ENCODE data around the gene PLGRKT.

PLGRKT gene

GRCh38 chr9:5443850-5444249 lies 6.1 kb upstream of the PLGRKT start:
- no peaks in the 10 kb centered on the region for H3K36me3 ChIP-seq (ENCODE audit: insufficient read depth, low read length)
- no peak overlapping the region for H3K4me3 ChIP-seq (ENCODE audit: low read length, poor library complexity, severe bottlenecking)
- H3K9me3 ChIP-seq (ENCODE audit: insufficient read depth, low read depth, low read length): no peaks in the 10 kb centered on the region
- H3K4me1 ChIP-seq (ENCODE audit: insufficient read depth, low read length, poor library complexity, severe bottlenecking): peaks cover 9% of the 10 kb centered on the region
- no peak overlapping the region for H3K9ac ChIP-seq (ENCODE audit: low read depth, low read length, poor library complexity, severe bottlenecking)
- H2AFZ ChIP-seq (ENCODE audit: low read length): no peak overlapping the region
- TF ChIP-seq EZH2phosphoT487 (IDR thresholded peaks at IDR 0.05; ENCODE audit: borderline replicate concordance): no peak
- TF ChIP-seq CTCF (conservative IDR thresholded peaks at IDR 0.05; ENCODE audit: low read length): no peak
- no peak overlapping the region for H3K4me2 ChIP-seq (ENCODE audit: low read depth, low read length, poor library complexity, severe bottlenecking)
- H3K9me2 ChIP-seq (replicated peaks; ENCODE audit: low read depth, low read length): no peaks in the 10 kb centered on the region
- H3F3A ChIP-seq (ENCODE audit: low read depth): no peaks in the 10 kb centered on the region
- no peaks in the 10 kb centered on the region for H3K79me2 ChIP-seq (ENCODE audit: insufficient read depth, low read length)
- no peaks in the 10 kb centered on the region for H3K27me3 ChIP-seq (ENCODE audit: insufficient read depth, low read length, poor library complexity, severe bottlenecking)
- H4K20me1 ChIP-seq (ENCODE audit: insufficient read depth, low read length, poor library complexity, severe bottlenecking): no peaks in the 10 kb centered on the region

GRCh38 chr9:5442400-5443011 lies 4.8 kb upstream of the PLGRKT start:
- no peak for TF ChIP-seq EZH2phosphoT487 (IDR thresholded peaks at IDR 0.05; ENCODE audit: borderline replicate concordance)
- peak; percentile 75 for TF ChIP-seq CTCF (conservative IDR thresholded peaks at IDR 0.05; ENCODE audit: low read length)
- H3F3A ChIP-seq (ENCODE audit: low read depth): no peaks in the 10 kb centered on the region

GRCh38 chr9:5441043-5441442 lies 3.3 kb upstream of the PLGRKT start:
- H3F3A ChIP-seq (ENCODE audit: low read depth): no peaks in the 10 kb centered on the region
- H3K4me2 ChIP-seq (ENCODE audit: low read depth, low read length, poor library complexity, severe bottlenecking): no peak overlapping the region
- no peaks in the 10 kb centered on the region for H3K9me2 ChIP-seq (replicated peaks; ENCODE audit: low read depth, low read length)
- no peak overlapping the region for H3K9ac ChIP-seq (ENCODE audit: low read depth, low read length, poor library complexity, severe bottlenecking)
- no peaks in the 10 kb centered on the region for H3K27me3 ChIP-seq (ENCODE audit: insufficient read depth, low read length, poor library complexity, severe bottlenecking)
- H3K36me3 ChIP-seq (ENCODE audit: insufficient read depth, low read length): no peaks in the 10 kb centered on the region
- no peak overlapping the region for H3K4me3 ChIP-seq (ENCODE audit: low read length, poor library complexity, severe bottlenecking)
- H3K4me1 ChIP-seq (ENCODE audit: insufficient read depth, low read length, poor library complexity, severe bottlenecking): peaks cover 20% of the 10 kb centered on the region
- H3K79me2 ChIP-seq (ENCODE audit: insufficient read depth, low read length): no peaks in the 10 kb centered on the region
- H2AFZ ChIP-seq (ENCODE audit: low read length): no peak overlapping the region
- H4K20me1 ChIP-seq (ENCODE audit: insufficient read depth, low read length, poor library complexity, severe bottlenecking): no peaks in the 10 kb centered on the region
- TF ChIP-seq CTCF (conservative IDR thresholded peaks at IDR 0.05; ENCODE audit: low read length) (no peak), EZH2phosphoT487 (IDR thresholded peaks at IDR 0.05; ENCODE audit: borderline replicate concordance) (no peak)
- H3K9me3 ChIP-seq (ENCODE audit: insufficient read depth, low read depth, low read length): no peaks in the 10 kb centered on the region

More at GRCh38 chr9:5442400-5443011, 4.8 kb upstream of the PLGRKT start:
- Histone ChIP-seq H4K20me1 (ENCODE audit: insufficient read depth, low read length, poor library complexity, severe bottlenecking) (no peaks in the 10 kb centered on the region), H3K4me3 (ENCODE audit: low read length, poor library complexity, severe bottlenecking) (no peak overlapping the region), H3K9me3 (ENCODE audit: insufficient read depth, low read depth, low read length) (no peaks in the 10 kb centered on the region), H3K9me2 (replicated peaks; ENCODE audit: low read depth, low read length) (no peaks in the 10 kb centered on the region), H3K4me1 (ENCODE audit: insufficient read depth, low read length, poor library complexity, severe bottlenecking) (peaks cover 18% of the 10 kb centered on the region), H3K27me3 (ENCODE audit: insufficient read depth, low read length, poor library complexity, severe bottlenecking) (no peaks in the 10 kb centered on the region), H2AFZ (ENCODE audit: low read length) (no peak overlapping the region), H3K36me3 (ENCODE audit: insufficient read depth, low read length) (no peaks in the 10 kb centered on the region), H3K4me2 (ENCODE audit: low read depth, low read length, poor library complexity, severe bottlenecking) (no peak overlapping the region), H3K9ac (ENCODE audit: low read depth, low read length, poor library complexity, severe bottlenecking) (no peak overlapping the region), H3K79me2 (ENCODE audit: insufficient read depth, low read length) (no peaks in the 10 kb centered on the region)
